KMS-11 (cell line): ENCODE data around the gene HOXC6.
"Not testable (repeated sequence)": the region's sequence is repeated elsewhere in the genome, so short reads cannot be mapped to it uniquely, and the experiment has no call there.

Experiments used
- H2AFZ ChIP-seq: fragments of 200-600 bp; sonication (generic); 2 replicates; pipeline ENCODE4 v1.6.1; 2016; ENCODE audit warnings: antibody characterized with exemption, mixed run types, low read depth
- H3K27ac ChIP-seq: fragments of 200-600 bp; sonication (generic); 2 replicates; pipeline ENCODE4 v1.6.1; 2016; ENCODE audit warnings: mild to moderate bottlenecking, mixed run types
- H3K27me3 ChIP-seq: fragments of 200-600 bp; sonication (generic); 2 replicates; pipeline ENCODE4 v1.6.1; 2017; ENCODE audit warnings: mild to moderate bottlenecking, low read depth, mixed run types, moderate library complexity; ENCODE audit not compliant: insufficient read depth
- H3K36me3 ChIP-seq: fragments of 200-600 bp; sonication (generic); 2 replicates; pipeline ENCODE4 v1.6.1; 2017; ENCODE audit warnings: mild to moderate bottlenecking, mixed run types; ENCODE audit not compliant: insufficient read depth
- H3K4me1 ChIP-seq: fragments of 200-600 bp; sonication (generic); 2 replicates; pipeline ENCODE4 v1.6.1; 2016; ENCODE audit warnings: mild to moderate bottlenecking, low read depth, mixed run types; ENCODE audit not compliant: poor library complexity, severe bottlenecking
- H3K4me2 ChIP-seq: fragments of 200-600 bp; sonication (generic); 2 replicates; pipeline ENCODE4 v1.7.0; 2016; ENCODE audit warnings: mild to moderate bottlenecking, mixed run types
- H3K4me3 ChIP-seq: fragments of 200-600 bp; sonication (generic); IDR thresholded peaks from 2 replicates; pipeline ENCODE4 v1.6.1; 2017; ENCODE audit warnings: low read depth, low read length, mixed read lengths; ENCODE audit not compliant: insufficient read depth
- H3K79me2 ChIP-seq: fragments of 200-600 bp; sonication (generic); 2 replicates; pipeline ENCODE4 v1.6.1; 2016; ENCODE audit warnings: low read depth, mixed run types; ENCODE audit not compliant: insufficient read depth
- H3K9ac ChIP-seq: fragments of 200-600 bp; sonication (generic); 2 replicates; pipeline ENCODE4 v1.6.1; 2016; ENCODE audit warnings: mild to moderate bottlenecking, mixed run types
- H4K20me1 ChIP-seq: fragments of 200-600 bp; sonication (generic); 2 replicates; pipeline ENCODE4 v1.6.1; 2016; ENCODE audit warnings: mild to moderate bottlenecking, mixed run types; ENCODE audit not compliant: insufficient read depth
- CTCF ChIP-seq: fragments of 200-600 bp; sonication (generic); conservative IDR thresholded peaks from 2 replicates; pipeline ENCODE4 v1.6.1; 2017; ENCODE audit warnings: low read depth, mild to moderate bottlenecking, antibody characterized with exemption, low read length, moderate library complexity, mixed read lengths

The HOXC6 gene

GRCh38 chr12:54074308-54074707 is 46.1 kb downstream of the HOXC6 start:
- Histone ChIP-seq H3K4me1 (no peaks in the 10 kb centered on the region), H3K9ac (no peak overlapping the region), H3K4me2 (no peak overlapping the region), H3K79me2 (no peaks in the 10 kb centered on the region), H2AFZ (no peak overlapping the region), H4K20me1 (no peaks in the 10 kb centered on the region), H3K27me3 (peaks cover 24% of the 10 kb centered on the region; the same call in 1 of the 2 replicates), H3K27ac (no peak overlapping the region), H3K4me3 (no peak overlapping the region), H3K36me3 (no peaks in the 10 kb centered on the region)
- TF ChIP-seq CTCF: no peak

GRCh38 chr12:54075409-54075808 is 47.2 kb downstream of the HOXC6 start:
- H3K27ac ChIP-seq: no peak overlapping the region
- H3K4me2 ChIP-seq: no peak overlapping the region
- H3K4me1 ChIP-seq: no peaks in the 10 kb centered on the region
- no peaks in the 10 kb centered on the region for H3K79me2 ChIP-seq
- no peaks in the 10 kb centered on the region for H3K36me3 ChIP-seq
- no peak overlapping the region for H2AFZ ChIP-seq
- H3K9ac ChIP-seq: no peak overlapping the region
- H3K4me3 ChIP-seq: no peak overlapping the region
- no peaks in the 10 kb centered on the region for H4K20me1 ChIP-seq
- TF ChIP-seq CTCF: no peak
- H3K27me3 ChIP-seq: peaks cover 26% of the 10 kb centered on the region; the same call in 1 of the 2 replicates

GRCh38 chr12:54075974-54076373 is 47.7 kb downstream of the HOXC6 start:
- Histone ChIP-seq H3K79me2 (no peaks in the 10 kb centered on the region), H3K27ac (no peak overlapping the region), H3K9ac (no peak overlapping the region), H3K36me3 (no peaks in the 10 kb centered on the region), H3K4me1 (no peaks in the 10 kb centered on the region), H3K4me2 (no peak overlapping the region), H3K27me3 (peaks cover 27% of the 10 kb centered on the region; the same call in 1 of the 2 replicates), H2AFZ (no peak overlapping the region), H3K4me3 (no peak overlapping the region), H4K20me1 (no peaks in the 10 kb centered on the region)
- TF ChIP-seq CTCF: no peak

- H3K36me3 ChIP-seq, H3K4me2 ChIP-seq, H2AFZ ChIP-seq, H4K20me1 ChIP-seq, H3K79me2 ChIP-seq, H3K4me1 ChIP-seq, H3K9ac ChIP-seq, H3K4me3 ChIP-seq, H3K27ac ChIP-seq: not testable (repeated sequence)
- H3K27me3 ChIP-seq: peaks cover 39% of the 10 kb centered on the region; the same call in 1 of the 2 replicates
Measured at GRCh38 chr12:54077843-54078242, 49.6 kb downstream of the HOXC6 start.

GRCh38 chr12:54079115-54079514 is 50.9 kb downstream of the HOXC6 start:
- not testable (repeated sequence) for H2AFZ ChIP-seq, H3K4me3 ChIP-seq, H3K9ac ChIP-seq, H3K79me2 ChIP-seq, H3K4me2 ChIP-seq, H3K27ac ChIP-seq, H3K36me3 ChIP-seq, H4K20me1 ChIP-seq, H3K4me1 ChIP-seq
- peaks cover 45% of the 10 kb centered on the region for H3K27me3 ChIP-seq
